Mammary epithelial cell (primary cell): ENCODE measurements around the gene KCNJ16.

ENCODE experiments used
- CTCF ChIP-seq, 2 donors: IDR thresholded peaks in 1 of 2; conservative IDR thresholded peaks in 1 of 2; 2 replicates each; pipeline ENCODE4 v1.5.1; 2011 to 2012; ENCODE audit warnings: inconsistent platforms in 2 of 2, low read length in 2 of 2, mild to moderate bottlenecking in 2 of 2, control low read depth in 1 of 2, low read depth in 1 of 2; ENCODE audit not compliant: insufficient read depth in 1 of 2; ENCODE audit errors: extremely low read depth in 1 of 2
- EZH2 ChIP-seq: IDR thresholded peaks from 2 replicates; pipeline ENCODE4 v1.6.1; 2012; ENCODE audit warnings: low read length, inconsistent platforms, borderline replicate concordance

GRCh38 chr17:70059071-70059470, 16.0 kb upstream of the KCNJ16 start:
- TF ChIP-seq CTCF (conservative IDR thresholded peaks at IDR 0.05 in 1 of 2, IDR thresholded peaks at IDR 0.05 in 1 of 2; ENCODE audit: extremely low read depth in 1 of 2, insufficient read depth in 1 of 2, low read depth in 1 of 2, low read length in 2 of 2) (no peak), EZH2 (no peak)
